Measurements from ENCODE around the gene ZNF426.

ZNF426 gene

DNA sequence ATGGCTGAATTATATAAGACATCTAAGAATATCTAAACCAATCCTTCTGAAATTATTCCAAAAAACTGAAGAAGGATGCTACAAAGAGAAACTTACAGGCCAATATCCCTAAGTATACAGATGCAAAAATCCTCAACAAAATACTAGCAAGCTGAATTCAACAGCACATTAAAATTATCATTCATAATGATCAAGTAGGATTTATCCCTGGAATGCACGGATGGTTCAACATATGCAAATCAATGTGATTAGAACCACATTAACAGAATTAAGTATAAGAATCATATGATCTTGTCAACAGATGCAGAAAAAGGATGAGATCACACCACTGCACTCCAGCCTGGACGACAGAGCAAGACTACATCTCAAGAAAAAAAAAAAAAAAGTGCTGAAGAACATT, 53.3 kb downstream of the ZNF426 start:
- Histone ChIP-seq H3K4me3 (ENCODE audit: low read length, poor library complexity, severe bottlenecking) (no peak overlapping the region), H3K9ac (ENCODE audit: low read depth, low read length, poor library complexity, severe bottlenecking) (no peak overlapping the region), H3K4me1 (ENCODE audit: insufficient read depth, low read length, poor library complexity, severe bottlenecking) (no peaks in the 10 kb centered on the region), H3K36me3 (ENCODE audit: insufficient read depth, low read length) (no peaks in the 10 kb centered on the region), H3K27me3 (ENCODE audit: insufficient read depth, low read length, poor library complexity, severe bottlenecking) (no peaks in the 10 kb centered on the region), H3K79me2 (ENCODE audit: insufficient read depth, low read length) (no peaks in the 10 kb centered on the region), H3K4me2 (ENCODE audit: low read depth, low read length, poor library complexity, severe bottlenecking) (no peak overlapping the region), H2AFZ (ENCODE audit: low read length) (no peak overlapping the region), H3K9me2 (replicated peaks; ENCODE audit: low read depth, low read length) (no peaks in the 10 kb centered on the region), H3F3A (ENCODE audit: low read depth) (no peaks in the 10 kb centered on the region), H3K9me3 (ENCODE audit: insufficient read depth, low read depth, low read length) (peaks cover 9% of the 10 kb centered on the region; the same call in 1 of the 2 replicates), H4K20me1 (ENCODE audit: insufficient read depth, low read length, poor library complexity, severe bottlenecking) (no peaks in the 10 kb centered on the region)
- no peak for TF ChIP-seq EZH2phosphoT487 (IDR thresholded peaks at IDR 0.05; ENCODE audit: borderline replicate concordance)
- TF ChIP-seq, protein P1, sequence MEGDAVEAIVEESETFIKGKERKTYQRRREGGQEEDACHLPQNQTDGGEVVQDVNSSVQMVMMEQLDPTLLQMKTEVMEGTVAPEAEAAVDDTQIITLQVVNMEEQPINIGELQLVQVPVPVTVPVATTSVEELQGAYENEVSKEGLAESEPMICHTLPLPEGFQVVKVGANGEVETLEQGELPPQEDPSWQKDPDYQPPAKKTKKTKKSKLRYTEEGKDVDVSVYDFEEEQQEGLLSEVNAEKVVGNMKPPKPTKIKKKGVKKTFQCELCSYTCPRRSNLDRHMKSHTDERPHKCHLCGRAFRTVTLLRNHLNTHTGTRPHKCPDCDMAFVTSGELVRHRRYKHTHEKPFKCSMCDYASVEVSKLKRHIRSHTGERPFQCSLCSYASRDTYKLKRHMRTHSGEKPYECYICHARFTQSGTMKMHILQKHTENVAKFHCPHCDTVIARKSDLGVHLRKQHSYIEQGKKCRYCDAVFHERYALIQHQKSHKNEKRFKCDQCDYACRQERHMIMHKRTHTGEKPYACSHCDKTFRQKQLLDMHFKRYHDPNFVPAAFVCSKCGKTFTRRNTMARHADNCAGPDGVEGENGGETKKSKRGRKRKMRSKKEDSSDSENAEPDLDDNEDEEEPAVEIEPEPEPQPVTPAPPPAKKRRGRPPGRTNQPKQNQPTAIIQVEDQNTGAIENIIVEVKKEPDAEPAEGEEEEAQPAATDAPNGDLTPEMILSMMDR (conservative IDR thresholded peaks at IDR 0.05; ENCODE audit: low read length) = no peak

DNA sequence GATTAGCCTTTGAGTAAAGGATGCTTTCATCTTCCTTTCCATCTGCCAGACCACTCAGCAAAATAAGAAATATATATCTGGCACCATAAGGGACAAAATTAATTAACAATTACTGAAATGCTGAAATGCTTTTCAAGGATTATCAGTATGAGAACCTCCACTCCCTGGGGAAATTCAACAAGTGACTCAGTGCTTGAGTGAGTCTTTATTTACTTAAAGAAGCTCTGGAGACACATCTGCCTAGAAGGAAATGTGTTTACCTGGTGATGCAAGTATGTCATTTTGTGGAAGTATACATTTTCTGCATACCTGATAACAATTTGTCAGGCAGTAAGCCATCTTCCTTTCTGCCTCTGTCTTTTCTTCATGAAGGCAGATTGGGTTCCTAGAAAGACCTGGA, 63.5 kb downstream of the ZNF426 start:
- Histone ChIP-seq H3K4me3 (ENCODE audit: low read length, poor library complexity, severe bottlenecking) (no peak overlapping the region), H2AFZ (ENCODE audit: low read length) (no peak overlapping the region), H3K4me1 (ENCODE audit: insufficient read depth, low read length, poor library complexity, severe bottlenecking) (no peaks in the 10 kb centered on the region), H4K20me1 (ENCODE audit: insufficient read depth, low read length, poor library complexity, severe bottlenecking) (no peaks in the 10 kb centered on the region), H3K36me3 (ENCODE audit: insufficient read depth, low read length) (no peaks in the 10 kb centered on the region), H3K9me2 (replicated peaks; ENCODE audit: low read depth, low read length) (no peaks in the 10 kb centered on the region), H3K79me2 (ENCODE audit: insufficient read depth, low read length) (no peaks in the 10 kb centered on the region), H3K27me3 (ENCODE audit: insufficient read depth, low read length, poor library complexity, severe bottlenecking) (no peaks in the 10 kb centered on the region), H3K4me2 (ENCODE audit: low read depth, low read length, poor library complexity, severe bottlenecking) (no peak overlapping the region), H3K9me3 (ENCODE audit: insufficient read depth, low read depth, low read length) (peaks cover 13% of the 10 kb centered on the region; the same call in 1 of the 2 replicates), H3F3A (ENCODE audit: low read depth) (no peaks in the 10 kb centered on the region), H3K9ac (ENCODE audit: low read depth, low read length, poor library complexity, severe bottlenecking) (no peak overlapping the region)
- TF ChIP-seq, protein P1 (conservative IDR thresholded peaks at IDR 0.05; ENCODE audit: low read length) = no peak
- no peak for TF ChIP-seq EZH2phosphoT487 (IDR thresholded peaks at IDR 0.05; ENCODE audit: borderline replicate concordance)

All from Loucy (cell line).